MM.1S (cell line): ENCODE data around the gene MATK.

Source experiments
- DNase-seq: peaks from one replicate; pipeline ENCODE4 v3.0.0-alpha.2; 2015
- H2AFZ ChIP-seq: fragments of 300-600 bp; sonication (generic); 2 replicates; pipeline ENCODE4 v1.6.0; 2016; ENCODE audit warnings: antibody characterized with exemption, low read length
- H3F3A ChIP-seq: fragments of 300-600 bp; sonication (generic); 2 replicates; pipeline ENCODE4 v1.6.1; 2016; ENCODE audit warnings: mild to moderate bottlenecking, antibody characterized with exemption, low read length, moderate library complexity, mixed read lengths; ENCODE audit not compliant: insufficient read depth
- H3K27ac ChIP-seq: fragments of 300-600 bp; sonication (generic); 2 replicates; pipeline ENCODE4 v1.5.1; 2016; ENCODE audit warnings: mild to moderate bottlenecking, low read length
- H3K27me3 ChIP-seq: fragments of 300-600 bp; sonication (generic); replicated peaks from 2 replicates; pipeline ENCODE4 v1.6.0; 2016; ENCODE audit warnings: low read length; ENCODE audit not compliant: insufficient read depth
- H3K36me3 ChIP-seq: fragments of 300-600 bp; sonication (generic); replicated peaks from 2 replicates; pipeline ENCODE4 v1.6.1; 2016; ENCODE audit warnings: mild to moderate bottlenecking, low read length, mixed read lengths; ENCODE audit not compliant: insufficient read depth
- H3K4me1 ChIP-seq: fragments of 300-600 bp; sonication (generic); 2 replicates; pipeline ENCODE4 v1.6.1; 2016; ENCODE audit warnings: low read length, mixed read lengths
- H3K4me2 ChIP-seq: fragments of 300-600 bp; sonication (generic); 2 replicates; pipeline ENCODE4 v1.6.0; 2016; ENCODE audit warnings: low read depth, low read length
- H3K4me3 ChIP-seq: fragments of 300-600 bp; sonication (generic); 2 replicates; pipeline ENCODE4 v1.5.1; 2016; ENCODE audit warnings: low read length, mixed read lengths
- H3K79me2 ChIP-seq: fragments of 300-600 bp; sonication (generic); 2 replicates; pipeline ENCODE4 v1.6.1; 2016; ENCODE audit warnings: mixed run types, low read length, mixed read lengths
- H3K9ac ChIP-seq: fragments of 300-600 bp; sonication (generic); 2 replicates; pipeline ENCODE4 v1.6.1; 2016; ENCODE audit warnings: low read length, mixed read lengths
- H3K9me2 ChIP-seq: fragments of 300-600 bp; sonication (generic); replicated peaks from 2 replicates; pipeline ENCODE4 v1.6.1; 2016; ENCODE audit warnings: mild to moderate bottlenecking, low read length, mixed read lengths; ENCODE audit not compliant: insufficient read depth
- H3K9me3 ChIP-seq: fragments of 300-600 bp; sonication (generic); replicated peaks from 2 replicates; pipeline ENCODE4 v1.6.1; 2016; ENCODE audit warnings: mild to moderate bottlenecking, low read length, mixed read lengths; ENCODE audit not compliant: insufficient read depth
- H4K20me1 ChIP-seq: fragments of 300-600 bp; sonication (generic); 2 replicates; pipeline ENCODE4 v1.6.1; 2016; ENCODE audit warnings: mild to moderate bottlenecking, low read length, moderate library complexity, mixed read lengths; ENCODE audit not compliant: insufficient read depth
- CTCF ChIP-seq: fragments of 300-600 bp; sonication (generic); IDR thresholded peaks from 2 replicates; pipeline ENCODE4 v1.5.1; 2016; ENCODE audit warnings: antibody characterized with exemption, low read length, mixed read lengths
- EZH2 ChIP-seq: fragments of 300-600 bp; sonication (generic); optimal IDR thresholded peaks from 2 replicates; pipeline ENCODE3; 2017; ENCODE audit warnings: low read depth, mild to moderate bottlenecking, antibody characterized with exemption, low read length, mixed read lengths
- EZH2phosphoT487 ChIP-seq: fragments of 300-600 bp; sonication (generic); IDR thresholded peaks from 2 replicates; pipeline ENCODE4 v1.6.1; 2018; ENCODE audit warnings: antibody characterized with exemption, low read length

MATK gene

GRCh38 chr19:3809881-3810707, 23.9 kb upstream of the MATK start:
- Histone ChIP-seq H3K27ac (no peak overlapping the region), H3K4me3 (no peak overlapping the region), H4K20me1 (no peaks in the 10 kb centered on the region), H3K4me2 (no peak overlapping the region), H3K9ac (no peak overlapping the region), H3K36me3 (no peaks in the 10 kb centered on the region), H3K79me2 (no peaks in the 10 kb centered on the region), H3K4me1 (no peaks in the 10 kb centered on the region), H2AFZ (no peak overlapping the region), H3K9me3 (no peaks in the 10 kb centered on the region), H3K27me3 (peaks cover 96% of the 10 kb centered on the region), H3K9me2 (no peaks in the 10 kb centered on the region), H3F3A (no peaks in the 10 kb centered on the region)
- no peak for DNase-seq
- TF ChIP-seq CTCF (no peak), EZH2 (no peak), EZH2phosphoT487 (peak; percentile 25; the same call in 1 of the 2 replicates)

GRCh38 chr19:3808420-3809143, 22.4 kb upstream of the MATK start:
- Histone ChIP-seq H3K9ac (no peak overlapping the region), H3K36me3 (no peaks in the 10 kb centered on the region), H3K4me2 (no peak overlapping the region), H3K79me2 (no peaks in the 10 kb centered on the region), H3K27me3 (peaks cover 96% of the 10 kb centered on the region), H3K9me3 (no peaks in the 10 kb centered on the region), H2AFZ (no peak overlapping the region), H4K20me1 (no peaks in the 10 kb centered on the region), H3F3A (no peaks in the 10 kb centered on the region), H3K4me3 (no peak overlapping the region), H3K27ac (no peak overlapping the region), H3K9me2 (no peaks in the 10 kb centered on the region), H3K4me1 (no peaks in the 10 kb centered on the region)
- TF ChIP-seq EZH2 = no peak
- TF ChIP-seq EZH2phosphoT487 = no peak
- TF ChIP-seq CTCF = no peak
- no peak for DNase-seq

GRCh38 chr19:3807574-3808354, 21.6 kb upstream of the MATK start:
- no peak for DNase-seq
- Histone ChIP-seq H3F3A (no peaks in the 10 kb centered on the region), H3K9me2 (no peaks in the 10 kb centered on the region), H3K4me3 (no peak overlapping the region), H3K36me3 (no peaks in the 10 kb centered on the region), H3K79me2 (no peaks in the 10 kb centered on the region), H3K27ac (no peak overlapping the region), H2AFZ (no peak overlapping the region), H3K4me1 (no peaks in the 10 kb centered on the region), H3K4me2 (no peak overlapping the region), H4K20me1 (no peaks in the 10 kb centered on the region), H3K9me3 (no peaks in the 10 kb centered on the region), H3K9ac (no peak overlapping the region), H3K27me3 (peaks cover 96% of the 10 kb centered on the region)
- no peak for TF ChIP-seq CTCF
- TF ChIP-seq EZH2phosphoT487 = no peak
- no peak for TF ChIP-seq EZH2
